Skin of body (tissue), 2 donors: ENCODE data around the gene BPIFA3. TPM values are rescaled to one million over a fixed set of nuclear protein-coding genes. Genes with fewer than 3 reads are reported as not detected.
"Not testable (repeated sequence)": the region's sequence is repeated elsewhere in the genome, so short reads cannot be mapped to it uniquely, and the experiment has no call there.

Experiments used
- DNase-seq: peaks from one replicate; lab custom pipeline; 2025; lab: John Stamatoyannopoulos, UW
- total RNA-seq: library from RNA; depleted of rRNA; stranded (reverse); fragments of >200 nt; gene quantifications from one replicate; pipeline ENCODE4 v1.2.3, GENCODE V29; 2014

BPIFA3 gene
- total RNA-seq, result not detected

DNA sequence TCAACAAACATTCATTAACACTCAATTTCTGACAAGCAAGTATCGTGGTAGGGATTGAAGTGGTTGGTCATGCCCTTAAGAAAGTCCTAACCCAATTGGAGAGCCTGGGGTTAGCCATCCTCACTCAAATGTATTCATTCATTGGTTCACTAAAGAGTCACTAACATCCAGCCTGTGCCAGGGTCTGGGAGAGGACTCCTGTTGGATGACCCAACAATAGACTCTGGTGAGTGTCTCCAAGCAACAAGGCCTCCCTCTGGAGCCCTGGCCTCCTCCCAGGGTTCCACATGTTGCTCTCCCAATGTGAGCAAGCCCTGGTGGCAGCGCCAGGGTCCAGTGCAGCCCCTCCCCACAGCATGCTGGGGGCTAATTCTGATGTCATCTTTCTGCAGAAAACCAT lies at the start of gene BPIFA3:
Gene BPIFA3, plus strand, starts transcription at position 301 of the 400 bp plus-strand sequence. CDS start 185 bp downstream, outside the sequence.
- DNase-seq, result no peak

DNA sequence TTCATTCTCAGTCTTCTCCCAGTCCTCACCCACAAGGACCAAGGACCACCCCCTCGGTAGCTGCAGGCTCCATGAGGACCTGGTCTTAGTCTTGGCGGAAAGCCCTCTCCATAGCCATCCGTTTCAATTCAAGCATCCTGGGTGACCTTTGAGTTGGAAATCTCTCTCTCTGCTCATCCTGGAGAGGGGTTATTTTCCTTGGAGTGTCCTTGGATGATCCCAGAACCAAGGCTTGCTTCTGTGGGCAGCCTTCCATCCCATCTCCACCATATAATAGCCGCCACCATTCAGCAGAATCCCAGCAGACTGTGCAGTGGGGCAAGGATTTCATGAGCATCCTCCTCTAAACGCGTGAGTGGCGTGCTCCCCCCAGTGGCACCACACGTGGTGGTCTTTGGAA lies 49.3 kb upstream of the BPIFA3 start, which contains the start of gene BPIFA2:
Gene BPIFA2, plus strand, starts transcription at position 301 of the 400 bp plus-strand sequence. CDS start 987 bp downstream, outside the sequence.
- DNase-seq, result no peak

DNA sequence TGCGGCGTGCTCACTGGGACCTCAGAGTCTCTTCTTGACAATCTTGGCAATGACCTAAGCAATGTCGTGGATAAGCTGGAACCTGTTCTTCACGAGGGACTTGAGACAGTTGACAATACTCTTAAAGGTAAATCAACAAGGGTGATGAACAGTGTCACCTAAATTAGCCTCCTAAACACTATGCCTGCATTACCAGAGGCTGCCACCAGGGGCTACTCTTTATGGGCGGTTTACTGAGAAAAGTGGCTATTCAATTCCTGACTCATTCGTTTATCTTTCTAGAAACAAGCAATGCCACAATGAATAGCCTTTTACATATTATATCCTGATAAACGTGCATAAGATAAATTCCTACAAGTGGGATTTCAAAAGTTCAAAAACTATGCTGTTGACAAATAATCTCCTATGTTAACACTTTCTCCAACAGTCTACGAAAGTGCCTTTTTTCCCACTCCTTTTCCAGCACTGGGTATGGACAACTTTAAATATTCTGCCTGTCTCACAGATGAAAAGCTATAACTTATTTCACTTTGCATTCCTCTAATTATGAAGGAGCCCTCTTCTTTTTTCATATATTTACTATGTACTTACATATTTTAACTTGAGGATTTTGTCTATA lies 47.9 kb upstream of the BPIFA3 start:
- no peak for DNase-seq

- DNase-seq, result no peak
Observed at GRCh38 chr20:33172781-33173180, 44.4 kb upstream of the BPIFA3 start.

DNA sequence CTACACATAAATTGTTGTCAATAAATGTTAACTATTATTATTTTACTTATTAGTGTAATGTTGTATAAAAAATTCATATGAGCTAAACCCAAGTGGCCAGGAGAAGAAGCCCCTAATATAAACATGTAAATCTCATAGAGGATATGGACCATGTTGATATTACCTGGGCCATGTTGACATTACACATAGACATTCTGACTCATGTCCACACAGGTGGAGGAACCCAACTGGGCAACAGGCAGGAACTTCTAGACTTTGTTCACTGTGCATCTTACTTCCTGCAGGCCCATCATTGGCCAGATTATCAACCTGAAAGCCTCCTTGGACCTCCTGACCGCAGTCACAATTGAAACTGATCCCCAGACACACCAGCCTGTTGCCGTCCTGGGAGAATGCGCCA lies 42.0 kb upstream of the BPIFA3 start:
- DNase-seq, result no peak

DNA sequence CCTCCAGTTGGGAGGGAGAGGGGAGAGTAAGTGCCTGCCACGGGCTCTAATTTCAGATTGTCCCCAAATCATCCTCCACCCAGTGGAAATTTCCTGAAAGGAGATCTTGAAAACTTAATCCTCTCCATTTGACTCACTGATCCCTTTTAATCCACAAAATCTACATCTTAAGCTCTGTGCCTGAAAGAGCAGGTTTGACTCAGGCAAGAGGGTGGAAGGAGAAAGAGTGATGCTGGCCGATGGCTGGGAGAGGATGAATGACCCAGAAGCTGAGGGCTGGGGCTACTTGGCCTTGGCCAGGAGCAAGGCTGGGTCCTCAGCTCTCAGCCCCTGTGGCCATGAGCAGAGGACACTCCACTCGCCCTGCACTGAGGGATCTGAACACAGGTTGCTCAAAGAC lies 41.1 kb upstream of the BPIFA3 start:
- no peak for DNase-seq

DNA sequence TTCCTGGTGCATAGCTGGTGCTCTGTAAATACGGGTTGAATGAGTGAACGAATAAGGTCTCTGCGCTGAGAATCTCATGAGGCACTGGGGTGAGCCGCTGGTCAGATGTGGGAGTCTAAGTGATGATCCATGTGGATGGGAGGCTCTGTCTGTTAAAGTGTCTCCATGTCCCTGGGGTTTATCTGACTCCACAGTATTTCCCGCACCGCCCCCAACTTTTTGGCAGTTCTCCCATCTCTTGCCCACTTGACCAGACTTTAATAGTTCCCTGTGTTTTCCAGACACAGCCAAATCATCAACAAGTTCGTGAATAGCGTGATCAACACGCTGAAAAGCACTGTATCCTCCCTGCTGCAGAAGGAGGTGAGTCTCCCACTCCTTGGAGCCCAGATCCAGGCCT lies 39.3 kb upstream of the BPIFA3 start:
- DNase-seq, result no peak

GRCh38 chr20:33178726-33179125 lies 38.4 kb upstream of the BPIFA3 start:
- DNase-seq, result no peak

DNA sequence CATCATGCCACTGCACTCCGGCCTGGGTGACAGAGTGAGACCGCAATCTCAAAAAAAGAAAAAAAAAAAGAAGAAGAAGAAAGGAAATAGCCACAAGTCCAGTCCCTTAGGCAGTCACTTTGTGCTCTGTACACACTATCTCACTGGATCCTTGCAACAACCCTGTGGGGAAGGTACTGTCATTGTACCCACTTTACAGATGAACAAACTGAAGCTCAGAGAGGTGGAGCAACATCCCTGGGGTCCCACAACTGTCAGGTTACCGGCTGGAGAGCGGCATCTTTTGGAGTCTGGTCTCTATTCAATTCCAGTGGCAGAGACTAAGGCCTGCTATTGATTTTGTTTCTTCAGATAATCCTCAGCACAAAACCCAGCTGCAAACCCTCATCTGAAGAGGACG lies 37.0 kb upstream of the BPIFA3 start:
- DNase-seq, result no peak

- no peak for DNase-seq
Observed at GRCh38 chr20:33181482-33182093, 35.6 kb upstream of the BPIFA3 start.

- no peak for DNase-seq
Observed at GRCh38 chr20:33183312-33183711, 33.8 kb upstream of the BPIFA3 start.

GRCh38 chr20:33185031-33185590 lies 32.0 kb upstream of the BPIFA3 start:
- DNase-seq, result not testable (repeated sequence)

GRCh38 chr20:33187491-33187890 lies 29.7 kb upstream of the BPIFA3 start:
- no peak for DNase-seq

- DNase-seq, result no peak
Observed at GRCh38 chr20:33188421-33188820, 28.7 kb upstream of the BPIFA3 start.

- DNase-seq, result no peak
Observed at GRCh38 chr20:33191484-33191883, 25.7 kb upstream of the BPIFA3 start.

GRCh38 chr20:33191955-33192354 lies 25.2 kb upstream of the BPIFA3 start:
- no peak for DNase-seq

- DNase-seq, result no peak
Observed at GRCh38 chr20:33192912-33193501, 24.1 kb upstream of the BPIFA3 start.

DNA sequence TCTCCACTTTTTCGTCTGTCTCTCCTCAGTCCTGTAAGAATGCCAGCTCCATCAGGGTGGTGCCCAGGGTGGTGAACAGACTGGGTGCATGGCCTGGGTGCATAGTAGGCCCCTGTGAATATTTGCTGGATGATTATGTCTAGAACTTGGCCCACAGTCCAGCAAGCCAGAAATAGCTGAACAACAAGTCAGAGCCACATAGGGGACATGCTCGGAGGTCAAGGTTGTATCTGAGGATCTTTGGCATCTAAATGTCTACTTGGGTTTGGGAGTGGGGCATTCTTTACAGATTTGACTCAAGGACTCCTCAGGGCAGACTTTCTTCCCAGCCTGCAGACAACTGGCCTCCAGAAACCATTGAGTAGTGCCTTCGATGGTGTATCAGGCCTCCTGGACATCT lies 18.1 kb upstream of the BPIFA3 start:
- no peak for DNase-seq

DNA sequence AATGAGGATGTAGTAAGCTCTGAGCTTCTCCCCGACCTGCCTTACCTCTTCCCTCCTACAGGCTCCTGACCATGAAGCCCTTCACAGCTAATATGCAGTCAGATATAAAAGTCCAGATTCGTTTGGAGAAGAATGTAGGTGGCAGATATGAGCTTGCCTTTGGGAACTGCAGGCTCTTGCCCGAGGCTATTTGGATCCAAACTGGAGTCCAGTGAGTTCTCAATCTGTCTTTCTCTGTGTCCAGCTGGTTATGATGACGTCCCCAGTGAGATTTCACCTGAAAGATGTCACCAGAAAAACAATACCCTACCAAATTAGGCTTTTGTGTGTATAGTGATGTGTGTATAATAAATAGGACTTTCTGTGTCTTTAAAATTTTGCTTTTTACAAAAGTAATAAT lies 14.7 kb upstream of the BPIFA3 start:
- no peak for DNase-seq

DNA sequence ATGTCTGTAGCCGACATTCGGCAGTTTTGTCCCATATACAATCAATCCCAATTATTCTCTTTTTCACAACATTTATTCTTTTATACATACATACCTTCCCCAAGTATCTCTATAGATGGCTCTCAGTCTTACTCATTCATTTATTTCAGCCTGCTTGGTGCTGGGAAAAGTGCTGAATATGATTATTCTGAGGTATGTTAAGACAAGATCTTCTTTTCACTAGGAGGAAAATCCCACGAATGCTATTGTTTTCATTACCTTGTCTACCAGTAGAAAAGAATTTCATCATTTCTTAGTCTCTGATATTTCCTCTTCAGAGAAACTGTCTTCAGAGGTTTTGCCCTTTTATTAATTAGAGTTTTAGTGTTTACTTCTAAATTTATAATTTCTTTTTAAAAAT lies 13.7 kb upstream of the BPIFA3 start:
- no peak for DNase-seq

DNA sequence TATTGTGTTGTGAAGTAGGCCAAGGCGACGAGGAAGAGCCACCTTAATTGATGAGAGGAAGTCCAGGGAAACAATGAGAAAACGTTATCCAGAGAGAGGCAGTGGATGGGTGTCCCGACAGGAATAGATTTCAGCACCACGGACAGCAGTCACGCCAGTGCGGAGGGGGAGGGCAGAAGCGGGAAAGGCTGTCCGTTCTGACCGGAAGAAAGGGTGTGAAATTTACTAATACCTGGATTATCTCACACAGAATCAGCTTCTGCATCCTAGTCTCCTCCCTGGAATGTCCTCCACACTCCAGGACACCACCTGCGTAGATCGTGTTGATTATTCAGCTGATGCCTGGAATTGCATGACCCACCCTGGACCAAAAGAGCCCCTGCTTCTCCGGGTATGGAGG lies 7.4 kb upstream of the BPIFA3 start:
- DNase-seq, result no peak

DNA sequence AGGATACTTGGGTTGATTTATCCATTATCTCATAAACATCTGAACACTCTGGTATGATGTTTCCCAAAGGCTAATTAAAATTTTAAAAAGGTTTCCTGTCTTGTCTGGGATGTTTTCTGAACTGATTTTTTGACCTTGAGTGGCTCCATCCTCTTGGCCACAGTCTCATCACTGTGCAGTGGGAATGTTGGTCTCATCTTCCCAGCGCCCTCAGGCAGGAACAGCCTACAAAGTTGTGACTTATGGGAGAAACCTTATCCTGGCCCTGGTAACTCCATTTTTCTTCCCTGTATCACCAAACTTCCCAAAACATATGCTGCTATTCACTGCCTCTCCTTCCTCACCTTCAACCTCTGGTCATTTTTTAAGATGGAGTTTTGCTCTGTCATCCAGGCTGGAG lies 6.8 kb upstream of the BPIFA3 start:
- DNase-seq, result no peak
